HG03139 (cell line): ENCODE results near the gene ILF3.
A peak's percentile ranks its signal among the peaks of the same experiment; 100 is the strongest.
"Not testable (repeated sequence)": the region's sequence is repeated elsewhere in the genome, so short reads cannot be mapped to it uniquely, and the experiment has no call there.

ENCODE experiments used
- ATAC-seq: cut with Tn5 transposase; IDR thresholded peaks from one replicate; pipeline ENCODE4 v1.9.1; 2021; ENCODE audit not compliant: unreplicated experiment

The ILF3 gene

DNA sequence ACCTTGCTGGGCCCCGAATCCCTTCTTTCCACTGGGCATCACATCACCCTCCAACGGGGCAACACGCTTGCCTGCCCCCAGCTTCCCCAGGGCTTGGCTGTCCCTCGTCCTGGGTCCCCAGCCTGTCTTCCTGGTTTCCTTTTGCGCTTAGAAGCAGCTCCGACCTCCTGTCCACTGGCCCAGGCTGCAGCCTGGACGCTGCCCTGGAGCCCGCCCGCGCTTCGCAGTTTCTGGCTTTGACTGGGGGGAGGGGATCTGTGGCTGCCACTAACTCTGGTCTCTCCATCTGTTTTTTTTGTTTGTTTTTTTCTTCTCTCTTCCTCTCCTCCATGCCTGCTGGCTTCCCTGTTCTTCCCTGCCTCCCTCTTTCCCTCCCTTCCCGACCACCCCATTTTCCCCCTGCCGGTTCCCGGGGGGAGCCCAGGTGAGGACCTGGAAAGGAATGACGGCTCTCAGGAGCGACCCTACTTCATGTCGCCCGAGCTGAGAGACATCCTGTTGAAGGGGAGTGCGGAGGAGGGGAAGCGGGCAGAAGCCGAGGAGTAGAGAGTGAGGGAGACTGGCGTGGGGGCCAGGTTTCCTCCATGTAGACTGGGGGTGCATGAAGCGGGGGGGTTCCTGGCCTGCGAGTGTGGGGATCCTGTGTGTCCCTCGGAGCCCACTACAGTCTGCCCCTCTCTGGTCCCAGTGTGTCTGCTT is 11.5 kb upstream of the ILF3 start:
- ATAC-seq = no peak

DNA sequence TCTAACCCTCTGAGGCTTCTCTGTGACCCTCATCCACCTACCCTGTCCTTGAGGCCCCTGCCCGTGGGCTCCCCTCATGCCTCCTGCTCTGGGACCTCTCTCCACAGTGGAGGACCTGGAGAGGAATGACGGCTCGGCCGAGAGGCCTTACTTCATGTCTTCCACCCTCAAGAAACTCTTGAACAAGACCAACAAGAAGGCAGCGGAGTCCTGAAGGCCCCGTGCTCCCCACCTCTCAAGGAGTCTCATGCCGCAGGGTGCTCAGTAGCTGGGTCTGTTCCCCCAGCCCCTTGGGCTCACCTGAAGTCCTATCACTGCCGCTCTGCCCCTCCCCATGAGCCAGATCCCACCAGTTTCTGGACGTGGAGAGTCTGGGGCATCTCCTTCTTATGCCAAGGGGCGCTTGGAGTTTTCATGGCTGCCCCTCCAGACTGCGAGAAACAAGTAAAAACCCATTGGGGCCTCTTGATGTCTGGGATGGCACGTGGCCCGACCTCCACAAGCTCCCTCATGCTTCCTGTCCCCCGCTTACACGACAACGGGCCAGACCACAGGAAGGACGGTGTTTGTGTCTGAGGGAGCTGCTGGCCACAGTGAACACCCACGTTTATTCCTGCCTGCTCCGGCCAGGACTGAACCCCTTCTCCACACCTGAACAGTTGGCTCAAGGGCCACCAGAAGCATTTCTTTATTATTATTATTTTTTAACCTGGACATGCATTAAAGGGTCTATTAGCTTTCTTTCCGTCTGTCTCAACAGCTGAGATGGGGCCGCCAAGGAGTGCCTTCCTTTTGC is 10.8 kb upstream of the ILF3 start:
- no peak for ATAC-seq

DNA sequence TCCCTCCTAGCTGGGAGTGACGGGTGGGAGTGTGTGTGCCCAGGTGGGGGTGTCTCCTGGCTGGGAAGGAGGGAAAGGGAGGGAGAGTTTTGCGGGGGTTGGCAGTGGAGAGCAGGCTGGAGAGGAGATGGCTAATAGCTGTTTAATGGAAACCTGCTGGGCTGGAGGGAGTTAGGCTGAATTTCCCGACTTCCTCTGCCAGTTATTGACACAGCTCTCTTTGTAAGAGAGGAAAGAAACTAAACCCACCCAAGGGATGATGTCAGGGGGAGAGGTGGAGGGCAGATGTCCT is 10.2 kb upstream of the ILF3 start:
- no peak for ATAC-seq

- no peak for ATAC-seq
Observed at GRCh38 chr19:10644260-10645007, 9.7 kb upstream of the ILF3 start.

DNA sequence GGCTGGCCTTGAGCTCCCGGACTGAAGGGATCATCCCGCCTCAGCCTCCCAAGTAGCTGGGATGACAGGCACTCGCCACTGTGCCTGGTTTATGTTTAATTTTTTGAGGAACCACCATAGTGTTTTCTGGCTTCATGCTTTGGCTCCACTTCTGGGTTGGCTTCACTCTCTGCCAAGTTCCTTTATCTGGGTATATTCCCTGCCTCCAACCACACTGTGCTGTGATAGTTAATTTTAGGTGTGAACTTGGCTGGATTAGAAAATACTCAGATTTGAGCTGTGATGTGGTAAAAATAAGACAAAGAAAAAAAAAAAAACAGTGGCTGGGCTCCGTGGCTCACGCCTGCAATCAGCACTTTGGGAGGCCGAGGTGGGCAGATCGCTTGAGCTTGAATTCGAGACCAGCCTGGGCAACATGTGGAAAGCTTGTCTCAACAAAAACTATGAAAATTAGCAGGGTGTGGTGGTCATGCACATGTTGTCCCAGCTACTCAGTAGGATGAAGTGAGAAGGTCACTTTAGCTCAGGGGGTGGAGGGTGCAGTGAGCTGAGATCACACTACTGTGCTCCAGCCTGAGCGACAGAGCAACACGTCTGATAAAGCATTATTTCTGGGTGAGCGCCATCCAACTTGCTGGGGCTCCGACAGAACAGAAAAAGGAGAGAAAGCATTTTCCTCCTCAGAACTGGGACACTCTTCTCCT is 7.5 kb upstream of the ILF3 start:
- ATAC-seq = no peak

- ATAC-seq = no peak
Observed at GRCh38 chr19:10648360-10648759, 5.8 kb upstream of the ILF3 start.

DNA sequence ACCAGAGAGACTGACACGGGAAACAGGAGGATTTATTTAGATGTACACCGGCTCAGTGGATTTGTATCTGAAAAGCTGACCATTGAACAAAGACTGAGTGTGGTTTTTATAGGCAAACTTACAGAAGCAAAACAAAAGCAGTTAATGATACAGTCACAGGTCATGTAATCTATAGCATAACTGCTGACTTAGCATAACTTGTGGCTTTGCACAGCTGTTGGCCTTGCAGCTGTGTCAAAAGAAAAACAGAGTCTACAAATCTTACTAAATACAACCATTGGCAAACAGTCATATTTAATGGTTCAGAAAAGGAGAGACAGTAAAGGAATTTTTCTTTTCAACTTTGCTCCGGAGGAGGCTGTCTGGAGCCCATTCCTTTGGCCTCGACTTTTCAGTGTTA is 2.3 kb upstream of the ILF3 start:
- no peak for ATAC-seq

- ATAC-seq = no peak
Observed at GRCh38 chr19:10653482-10653731, 739 bp upstream of the ILF3 start.

GRCh38 chr19:10654610-10655456 is 687 bp downstream of the ILF3 start:
- peak; percentile 12 for ATAC-seq

- no peak for ATAC-seq
Observed at GRCh38 chr19:10655457-10656312, 1.5 kb downstream of the ILF3 start.

- no peak for ATAC-seq
Observed at GRCh38 chr19:10660346-10660745, 6.2 kb downstream of the ILF3 start.

- no peak for ATAC-seq
Observed at GRCh38 chr19:10661946-10662345, 7.8 kb downstream of the ILF3 start.

DNA sequence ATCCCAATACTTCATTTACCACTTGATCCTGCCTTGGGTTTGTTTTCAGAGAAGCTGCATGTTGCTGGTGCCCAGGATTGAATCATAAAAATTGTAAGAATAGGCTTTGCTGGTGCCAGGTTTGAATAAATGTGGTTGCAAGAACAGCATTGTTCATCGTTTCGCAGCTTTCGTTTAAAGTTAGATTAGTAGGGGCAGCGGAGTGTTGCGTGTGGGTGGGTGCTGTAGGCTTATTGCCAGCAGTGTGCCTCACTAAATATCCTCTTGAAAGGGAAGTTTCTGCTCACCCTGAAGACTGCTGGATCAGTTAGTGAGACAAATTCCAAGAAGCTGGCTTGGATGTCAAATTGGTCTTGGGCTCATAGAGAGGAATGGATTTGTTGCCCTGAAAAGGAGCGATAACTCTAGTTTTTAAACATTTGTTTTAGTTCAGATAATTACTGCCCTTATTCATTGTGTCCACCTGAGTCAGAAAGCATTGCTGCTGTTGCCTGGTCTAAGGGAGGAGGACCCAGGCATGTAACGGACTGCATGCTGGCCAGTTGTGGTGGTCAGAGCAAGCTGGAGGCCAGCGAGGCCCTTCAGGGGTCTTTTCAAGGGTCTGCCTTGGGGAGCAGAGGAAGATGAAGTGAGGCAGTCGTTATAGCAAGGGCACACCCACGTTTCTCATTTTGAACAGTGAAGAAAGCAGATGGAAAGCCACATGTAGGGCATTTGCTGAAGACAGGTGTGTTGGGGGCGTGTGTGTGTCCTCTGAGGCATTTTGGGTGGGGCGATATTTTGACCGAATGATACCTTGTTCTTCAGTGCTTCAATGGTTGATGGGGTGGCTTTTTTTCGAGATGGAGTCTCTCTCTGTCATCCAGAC is 8.5 kb downstream of the ILF3 start:
- no peak for ATAC-seq

GRCh38 chr19:10663252-10663563 is 9.1 kb downstream of the ILF3 start:
- not testable (repeated sequence) for ATAC-seq

DNA sequence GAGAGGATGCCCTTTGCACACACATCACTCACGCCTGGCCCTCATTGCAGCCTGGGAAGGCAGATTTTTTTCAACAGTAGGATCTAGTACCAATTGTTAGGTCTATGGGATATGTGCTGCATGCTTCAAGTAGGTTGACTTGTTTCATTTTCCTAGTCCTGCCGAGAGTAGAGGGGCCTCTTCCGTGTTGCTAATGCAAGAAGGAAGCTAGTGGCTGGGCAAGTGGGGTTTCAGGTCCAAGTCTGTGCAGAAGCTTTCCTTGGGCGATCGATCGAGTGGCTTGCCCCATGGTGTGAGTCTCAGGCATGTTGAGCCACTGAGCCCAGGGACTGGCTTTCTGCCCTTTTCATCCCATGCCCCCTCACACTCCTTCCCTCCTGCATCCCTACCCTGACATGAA is 13.7 kb downstream of the ILF3 start:
- ATAC-seq = no peak

- no peak for ATAC-seq
Observed at GRCh38 chr19:10669246-10669645, 15.1 kb downstream of the ILF3 start.

DNA sequence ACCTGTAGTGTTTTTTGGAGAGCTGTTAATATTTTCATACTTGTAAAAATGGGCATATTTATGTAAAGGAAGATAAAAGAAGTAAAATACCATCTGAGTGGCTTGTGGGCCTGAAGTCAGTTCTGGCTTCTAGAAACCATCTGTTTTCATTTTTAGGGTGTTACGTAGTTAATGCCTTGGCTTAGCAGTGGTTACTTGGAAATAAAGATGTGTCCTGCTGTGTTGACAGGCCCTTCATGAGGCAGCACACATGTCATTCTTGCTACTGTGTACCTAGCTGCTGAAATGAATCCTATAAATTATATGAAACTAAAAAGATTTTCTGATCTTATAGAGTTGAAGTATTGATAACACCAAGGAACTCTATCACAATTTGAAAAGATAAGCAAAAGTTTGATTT is 16.0 kb downstream of the ILF3 start:
- ATAC-seq = no peak

DNA sequence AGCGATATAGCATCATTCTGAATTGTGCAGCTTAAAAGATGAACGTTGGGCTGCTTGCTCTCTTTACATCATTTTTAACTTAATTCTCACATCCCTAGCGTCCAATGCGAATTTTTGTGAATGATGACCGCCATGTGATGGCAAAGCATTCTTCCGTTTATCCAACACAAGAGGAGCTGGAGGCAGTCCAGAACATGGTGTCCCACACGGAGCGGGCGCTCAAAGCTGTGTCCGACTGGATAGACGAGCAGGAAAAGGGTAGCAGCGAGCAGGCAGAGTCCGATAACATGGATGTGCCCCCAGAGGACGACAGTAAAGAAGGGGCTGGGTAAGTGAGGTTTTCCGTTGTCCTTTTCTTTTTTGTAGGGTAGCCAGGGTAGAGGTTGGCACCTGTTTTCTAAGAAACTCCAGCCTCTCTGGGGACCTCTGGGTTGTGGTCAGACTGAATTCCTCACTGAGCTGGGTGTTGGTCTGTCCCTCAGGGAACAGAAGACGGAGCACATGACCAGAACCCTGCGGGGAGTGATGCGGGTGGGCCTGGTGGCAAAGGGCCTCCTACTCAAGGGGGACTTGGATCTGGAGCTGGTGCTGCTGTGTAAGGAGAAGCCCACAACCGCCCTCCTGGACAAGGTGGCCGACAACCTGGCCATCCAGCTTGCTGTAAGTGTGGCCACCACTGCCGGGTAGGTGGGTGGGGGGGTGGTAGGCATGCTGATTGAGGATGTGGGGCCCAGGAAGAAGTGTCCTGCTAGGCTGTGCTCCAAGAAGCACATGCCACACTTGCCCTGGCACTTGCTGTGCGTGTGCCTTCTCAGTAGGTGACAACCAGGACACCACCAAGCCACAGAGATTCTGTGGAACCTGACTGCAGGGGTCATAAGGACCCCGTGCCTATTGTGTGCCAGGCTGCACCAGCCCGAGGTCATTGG is 17.0 kb downstream of the ILF3 start:
- no peak for ATAC-seq
